Gastroesophageal sphincter (tissue), 3 donors: ENCODE data around the gene CCDC97.

ENCODE experiments used
- EP300 ChIP-seq: sonication (generic); formaldehyde crosslinking; IDR thresholded peaks from one replicate; pipeline ENCODE4 v1.6.1; 2017; ENCODE audit warnings: antibody characterized with exemption, mild to moderate bottlenecking
- POLR2A ChIP-seq, 2 donors: fragments of 450-650 bp; IDR thresholded peaks; one replicate each; pipeline ENCODE4 v1.6.1; 2017; ENCODE audit warnings: antibody characterized with exemption in 2 of 2, mild to moderate bottlenecking in 2 of 2, moderate library complexity in 1 of 2
- POLR2AphosphoS5 ChIP-seq: sonication (generic); formaldehyde crosslinking; IDR thresholded peaks from one replicate; pipeline ENCODE4 v1.6.1; 2017; ENCODE audit warnings: antibody characterized with exemption
- TF ChIP-seq, protein P1 (sequence below), 4 experiments: fragments of 200-600 bp in 2 of 4; fragments of 450-650 bp in 2 of 4; sonication (generic) in 1 of 4; IDR thresholded peaks; one replicate each; pipeline ENCODE4 v1.5.1; 2017 to 2019; ENCODE audit warnings: antibody characterized with exemption in 4 of 4, mild to moderate bottlenecking in 2 of 4, moderate library complexity in 2 of 4

GRCh38 chr19:41323430-41324125 lies 13.6 kb downstream of the CCDC97 start:
- TF ChIP-seq POLR2AphosphoS5: peak; percentile 71
- TF ChIP-seq POLR2A (IDR thresholded peaks at IDR 0.05): no peak
- TF ChIP-seq, protein P1, sequence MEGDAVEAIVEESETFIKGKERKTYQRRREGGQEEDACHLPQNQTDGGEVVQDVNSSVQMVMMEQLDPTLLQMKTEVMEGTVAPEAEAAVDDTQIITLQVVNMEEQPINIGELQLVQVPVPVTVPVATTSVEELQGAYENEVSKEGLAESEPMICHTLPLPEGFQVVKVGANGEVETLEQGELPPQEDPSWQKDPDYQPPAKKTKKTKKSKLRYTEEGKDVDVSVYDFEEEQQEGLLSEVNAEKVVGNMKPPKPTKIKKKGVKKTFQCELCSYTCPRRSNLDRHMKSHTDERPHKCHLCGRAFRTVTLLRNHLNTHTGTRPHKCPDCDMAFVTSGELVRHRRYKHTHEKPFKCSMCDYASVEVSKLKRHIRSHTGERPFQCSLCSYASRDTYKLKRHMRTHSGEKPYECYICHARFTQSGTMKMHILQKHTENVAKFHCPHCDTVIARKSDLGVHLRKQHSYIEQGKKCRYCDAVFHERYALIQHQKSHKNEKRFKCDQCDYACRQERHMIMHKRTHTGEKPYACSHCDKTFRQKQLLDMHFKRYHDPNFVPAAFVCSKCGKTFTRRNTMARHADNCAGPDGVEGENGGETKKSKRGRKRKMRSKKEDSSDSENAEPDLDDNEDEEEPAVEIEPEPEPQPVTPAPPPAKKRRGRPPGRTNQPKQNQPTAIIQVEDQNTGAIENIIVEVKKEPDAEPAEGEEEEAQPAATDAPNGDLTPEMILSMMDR (IDR thresholded peaks at IDR 0.05): no peak
- TF ChIP-seq EP300: no peak
